ENCODE measurements around the gene MRPS9.

The MRPS9 gene

DNA sequence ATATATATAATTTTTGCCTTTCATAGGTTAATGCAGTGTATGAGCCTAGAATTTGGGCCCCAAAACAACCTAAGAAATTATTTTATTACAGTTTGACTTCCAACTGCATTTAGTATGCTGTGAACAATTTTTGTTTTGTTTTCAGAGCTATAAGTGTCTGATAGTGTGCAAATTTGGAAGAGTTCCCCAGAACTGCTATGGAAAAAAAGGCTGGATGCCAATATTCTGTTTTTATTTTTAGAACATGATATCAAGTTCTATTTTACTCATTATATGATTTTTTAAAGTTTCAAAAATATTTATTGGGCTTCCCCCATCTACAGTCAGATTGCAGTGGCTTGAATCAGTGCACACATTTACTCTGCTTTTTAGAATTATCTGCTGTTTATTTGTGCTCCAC lies 42.6 kb downstream of the MRPS9 start:
- FAIRE-seq = no peak

GRCh38 chr2:105081006-105081601 lies 43.2 kb downstream of the MRPS9 start:
- FAIRE-seq = no peak

GRCh38 chr2:105082107-105082506 lies 44.2 kb downstream of the MRPS9 start:
- no peak for FAIRE-seq

- no peak for FAIRE-seq
These were observed 47.7 kb downstream of the MRPS9 start for GRCh38 chr2:105085525-105085924.

DNA sequence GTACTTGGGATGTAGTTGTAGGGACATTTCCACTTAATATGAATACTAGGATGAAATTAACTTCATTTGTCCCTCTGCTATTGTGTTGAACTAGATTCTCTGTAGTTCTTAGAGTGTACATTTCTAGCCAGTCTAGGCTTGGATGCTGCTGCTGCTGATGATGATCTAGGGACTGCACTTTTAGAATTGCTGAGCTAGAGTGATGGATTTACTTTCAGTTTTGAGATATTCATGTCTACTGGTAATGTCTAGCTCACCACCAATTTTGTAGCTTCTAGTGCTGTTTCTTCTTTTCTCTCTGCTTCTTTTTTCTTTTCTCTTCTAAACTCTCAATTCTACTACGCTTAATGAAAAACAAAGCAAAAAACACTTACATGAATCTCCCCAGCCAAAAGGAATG lies 49.4 kb downstream of the MRPS9 start:
- FAIRE-seq = no peak

DNA sequence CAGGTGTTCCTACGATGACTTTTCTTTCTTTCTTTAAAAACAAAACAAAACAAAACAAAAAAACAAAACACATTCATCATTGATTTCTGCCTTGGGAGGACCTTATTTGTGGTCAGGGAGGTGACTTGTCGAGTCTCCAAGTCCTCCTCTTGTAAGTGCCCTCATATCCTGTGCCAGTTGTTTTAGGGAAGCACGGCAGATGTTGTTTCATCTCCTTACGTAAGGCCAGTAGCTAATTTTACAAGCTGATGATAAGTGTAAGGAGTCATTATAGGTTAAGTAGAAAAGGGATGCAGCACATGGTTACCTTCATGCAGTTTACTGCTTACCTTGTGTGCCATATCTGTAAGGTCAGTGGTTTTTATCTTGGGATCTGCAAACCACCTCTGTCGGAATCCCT lies 52.2 kb downstream of the MRPS9 start:
- FAIRE-seq = no peak

DNA sequence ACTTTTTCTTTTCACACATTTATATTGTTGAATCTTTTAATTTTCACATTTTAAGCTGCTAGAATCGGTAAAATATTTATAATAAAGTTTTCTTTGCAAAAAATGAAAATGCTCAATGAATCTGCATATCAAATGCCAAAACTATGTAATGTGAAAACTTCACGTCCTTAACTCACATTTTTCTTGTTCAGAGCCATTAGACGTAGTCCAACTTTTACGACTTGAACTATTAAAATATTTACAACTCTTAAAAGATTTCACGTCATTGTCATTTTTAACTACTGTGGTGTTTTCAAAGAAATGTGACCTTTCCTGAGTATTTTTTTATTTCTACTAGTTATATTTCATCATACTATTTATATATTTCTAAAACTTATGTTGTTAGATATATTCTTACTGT lies 54.9 kb downstream of the MRPS9 start:
- no peak for FAIRE-seq

- FAIRE-seq = no peak
These were observed 61.3 kb downstream of the MRPS9 start for GRCh38 chr2:105099153-105099552.

- FAIRE-seq = no peak
These were observed 62.4 kb downstream of the MRPS9 start for GRCh38 chr2:105100046-105100840.

- FAIRE-seq = no peak
These were observed 64.1 kb downstream of the MRPS9 start for GRCh38 chr2:105102001-105102400.

GRCh38 chr2:105102963-105103421 lies 65.1 kb downstream of the MRPS9 start:
- no peak for FAIRE-seq

DNA sequence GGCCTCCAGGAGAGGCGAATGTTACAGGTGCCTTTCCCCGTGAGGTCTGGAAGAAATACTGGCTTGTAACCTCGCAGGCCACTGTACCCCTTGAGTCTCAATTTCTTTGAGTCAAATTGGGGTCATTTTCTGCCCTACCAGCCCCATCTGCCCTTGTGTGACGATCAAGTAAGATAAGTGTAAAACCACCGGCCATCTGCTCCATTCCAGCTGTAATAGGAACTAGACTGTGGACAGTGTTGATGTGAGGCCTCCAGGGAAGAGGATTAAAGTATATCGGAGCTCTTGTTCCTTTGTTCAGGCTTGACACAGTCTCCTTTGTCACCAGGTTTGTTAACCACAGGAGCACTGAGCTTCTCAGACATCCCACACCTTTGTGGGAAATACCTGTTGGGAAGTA lies 65.6 kb downstream of the MRPS9 start:
- FAIRE-seq = no peak

- no peak for FAIRE-seq
These were observed 66.4 kb downstream of the MRPS9 start for GRCh38 chr2:105104208-105104731.

- no peak for FAIRE-seq
These were observed 72.5 kb downstream of the MRPS9 start for GRCh38 chr2:105110295-105110829.

DNA sequence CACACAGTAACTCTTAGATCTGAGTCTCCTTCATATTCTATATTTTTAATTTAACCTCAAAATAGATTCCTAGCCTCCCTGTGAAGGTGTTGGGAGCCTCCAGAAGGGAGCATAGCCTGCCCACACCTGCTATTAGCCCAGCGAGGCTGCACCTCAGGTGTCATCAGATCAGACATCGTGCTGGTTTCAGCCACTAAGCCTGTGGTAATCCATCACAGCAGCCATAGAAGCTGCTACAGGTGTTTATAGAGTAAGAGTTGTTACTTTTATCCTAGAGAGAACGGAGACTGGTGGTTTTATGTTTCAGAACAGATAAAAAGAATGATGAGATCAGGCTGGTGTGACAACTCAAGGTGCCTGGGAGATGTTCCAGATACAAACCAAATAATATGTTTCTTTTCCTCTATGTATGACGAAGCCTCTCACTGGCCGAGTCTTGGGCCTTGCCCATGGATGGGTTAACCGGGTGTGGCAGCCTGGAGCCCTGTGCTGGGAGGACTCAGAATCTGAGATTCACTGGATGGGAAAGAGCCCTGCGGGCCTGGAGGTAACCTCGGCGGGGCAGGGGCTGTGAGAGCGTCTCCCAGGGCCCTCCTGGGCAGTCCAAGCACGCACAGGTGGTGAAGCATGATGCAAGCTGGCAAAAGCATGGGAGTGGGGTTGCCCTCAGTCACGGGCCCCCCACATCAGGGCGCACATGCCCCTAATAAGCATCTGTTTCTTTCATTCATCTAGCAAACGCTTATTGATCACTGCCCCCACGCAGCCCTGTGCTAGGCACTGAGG lies 73.7 kb downstream of the MRPS9 start:
- no peak for FAIRE-seq

GRCh38 chr2:105112345-105112744 lies 74.5 kb downstream of the MRPS9 start:
- no peak for FAIRE-seq

DNA sequence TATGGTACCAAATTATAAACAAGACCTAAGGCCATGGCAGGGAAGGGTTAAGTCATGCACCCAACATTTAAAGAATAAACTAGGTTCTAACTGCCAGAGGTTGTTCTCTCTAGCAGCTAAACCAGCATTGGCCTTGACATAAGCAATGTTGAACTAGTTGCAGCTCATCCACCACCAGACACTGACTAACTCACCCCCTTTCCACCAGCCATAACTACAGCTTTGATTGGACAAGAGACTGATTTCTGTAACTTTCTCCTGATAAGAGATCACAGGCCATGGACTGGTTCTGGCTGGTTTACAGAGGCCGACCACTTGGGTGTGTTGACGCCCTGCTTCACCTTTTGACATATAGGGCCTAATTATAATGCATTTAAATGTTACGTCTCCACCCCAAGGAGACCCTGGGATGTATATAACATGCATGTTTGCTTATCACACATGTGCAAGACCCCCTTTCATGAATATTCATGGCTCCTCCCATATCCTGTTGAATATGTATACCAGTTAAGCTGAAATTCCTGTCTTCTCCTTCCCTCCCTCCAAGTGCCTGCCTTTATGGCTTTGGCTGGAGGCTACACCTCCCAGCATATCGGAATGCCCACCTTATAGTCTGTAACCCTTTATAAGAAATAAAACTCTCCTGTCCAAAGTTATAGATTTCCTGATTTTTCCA lies 75.9 kb downstream of the MRPS9 start:
- FAIRE-seq = no peak

DNA sequence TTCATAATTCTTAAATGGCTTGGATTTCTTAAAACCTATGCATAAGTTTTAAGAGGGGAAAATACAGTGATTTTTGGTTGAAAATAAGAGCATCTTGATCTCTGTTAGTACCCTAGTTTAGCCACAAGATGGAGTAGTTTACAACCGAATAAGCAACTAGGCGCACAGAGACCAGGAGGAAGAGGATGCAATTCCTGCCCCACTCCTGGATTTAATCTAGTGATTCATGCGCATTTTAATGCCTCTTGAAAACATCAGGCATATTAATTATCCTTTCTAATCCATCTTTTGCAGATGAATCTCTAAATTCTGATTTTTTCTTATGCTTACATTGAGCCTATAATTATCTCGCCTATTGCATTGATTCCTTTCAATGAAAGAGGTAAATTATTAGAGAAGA lies 76.7 kb downstream of the MRPS9 start:
- FAIRE-seq = peak; percentile 82

GRCh38 chr2:105116348-105116747 lies 78.5 kb downstream of the MRPS9 start:
- FAIRE-seq = no peak

- no peak for FAIRE-seq
These were observed 79.7 kb downstream of the MRPS9 start for GRCh38 chr2:105117565-105117964.

GRCh38 chr2:105118960-105119359 lies 81.1 kb downstream of the MRPS9 start:
- no peak for FAIRE-seq

DNA sequence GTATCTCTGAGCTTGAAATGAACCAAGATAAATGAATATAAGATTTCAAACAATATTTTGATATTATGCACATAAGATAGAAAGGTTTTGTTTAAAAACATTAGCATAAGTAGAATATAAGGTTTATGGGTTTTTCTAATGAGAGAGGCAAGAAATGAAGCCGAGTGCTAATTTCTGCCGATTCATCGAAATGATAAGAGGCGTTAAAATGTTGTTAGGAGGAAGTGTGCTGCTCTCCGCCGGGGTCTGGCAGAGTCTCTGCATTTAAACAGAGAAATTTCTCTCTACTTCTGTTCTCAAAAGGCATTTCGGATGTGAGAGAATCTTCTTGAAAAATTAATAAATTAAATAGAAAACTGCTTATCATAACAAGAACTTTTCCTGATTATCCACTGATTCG lies 83.6 kb downstream of the MRPS9 start:
- no peak for FAIRE-seq

DNA sequence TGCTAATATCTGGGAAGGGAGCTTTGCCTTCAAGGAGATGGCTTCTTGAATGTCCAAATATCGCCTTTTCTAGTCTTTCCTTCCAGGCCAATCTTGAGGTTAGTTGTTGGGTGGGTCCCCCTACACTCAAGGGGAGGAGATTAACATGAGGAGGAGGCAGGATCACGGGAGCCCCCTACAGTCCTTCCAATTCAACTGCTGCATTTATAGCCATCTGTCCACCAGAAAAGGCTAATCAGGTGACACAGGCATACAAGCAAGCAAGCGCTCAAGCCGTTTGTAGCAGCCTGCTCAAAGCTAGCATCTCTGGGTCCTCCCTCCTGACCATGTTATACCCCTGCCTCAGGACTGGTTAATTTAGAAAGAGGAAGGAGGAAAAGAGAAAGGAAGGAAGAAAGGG lies 87.6 kb downstream of the MRPS9 start:
- FAIRE-seq = no peak

Data from endometrium (tissue), 2 donors.